Fibroblast of lung (primary cell): ENCODE data around the gene CECR2. TPM values are rescaled to one million over a fixed set of nuclear protein-coding genes. Genes with fewer than 3 reads are reported as not detected.

Source experiments
- DNase-seq, 2 donors: peaks; one replicate each; pipeline versions ENCODE4 v3.0.0 to v3.0.0-alpha.2; 2010; ENCODE audit warnings: low read depth in 2 of 2
- H2AFZ ChIP-seq: 2 replicates; pipeline ENCODE4 v1.5.1; 2012; ENCODE audit warnings: low read length, control low read depth, inconsistent platforms
- H3K27ac ChIP-seq: 2 replicates; pipeline ENCODE4 v1.5.1; 2011; ENCODE audit warnings: low read length, control low read depth; ENCODE audit not compliant: insufficient read depth
- H3K27me3 ChIP-seq: 2 replicates; pipeline ENCODE4 v1.5.1; 2011; ENCODE audit warnings: mild to moderate bottlenecking, low read length; ENCODE audit not compliant: control insufficient read depth, insufficient read depth
- H3K36me3 ChIP-seq: 2 replicates; pipeline ENCODE4 v1.5.1; 2011; ENCODE audit warnings: low read length; ENCODE audit not compliant: control insufficient read depth, insufficient read depth
- H3K4me1 ChIP-seq: 2 replicates; pipeline ENCODE4 v1.5.1; 2011; ENCODE audit warnings: low read length; ENCODE audit not compliant: control insufficient read depth, insufficient read depth; ENCODE audit errors: extremely low read depth
- H3K4me2 ChIP-seq: 2 replicates; pipeline ENCODE4 v1.5.1; 2011; ENCODE audit warnings: low read length, control low read depth; ENCODE audit not compliant: insufficient read depth; ENCODE audit errors: extremely low read depth
- H3K4me3 ChIP-seq, 4 experiments: fragments of 200-600 bp in 1 of 4; sonication (generic) in 1 of 4; replicated peaks in 1 of 4; 2 replicates each; pipeline ENCODE4 v1.5.1; 2011 to 2016; ENCODE audit warnings: low read length in 4 of 4, low read depth in 3 of 4, mild to moderate bottlenecking in 3 of 4, control low read depth in 2 of 4, inconsistent platforms in 1 of 4, mixed read lengths in 1 of 4; ENCODE audit not compliant: insufficient read depth in 1 of 4; ENCODE audit errors: control extremely low read depth in 1 of 4
- H3K79me2 ChIP-seq: 2 replicates; pipeline ENCODE4 v1.5.1; 2012; ENCODE audit warnings: mild to moderate bottlenecking, low read length, inconsistent platforms; ENCODE audit not compliant: control insufficient read depth, insufficient read depth
- H3K9ac ChIP-seq: 2 replicates; pipeline ENCODE4 v1.5.1; 2011; ENCODE audit warnings: mild to moderate bottlenecking, low read length, control low read depth; ENCODE audit not compliant: insufficient read depth
- H3K9me3 ChIP-seq: 2 replicates; pipeline ENCODE4 v1.5.1; 2012; ENCODE audit warnings: low read depth, low read length; ENCODE audit not compliant: control insufficient read depth, insufficient read depth
- H4K20me1 ChIP-seq: 2 replicates; pipeline ENCODE4 v1.5.1; 2011; ENCODE audit warnings: low read length; ENCODE audit not compliant: control insufficient read depth, insufficient read depth; ENCODE audit errors: extremely low read depth
- EZH2 ChIP-seq: IDR thresholded peaks from 2 replicates; pipeline ENCODE4 v1.5.1; 2012; ENCODE audit warnings: low read length, control low read depth, mild to moderate bottlenecking; ENCODE audit errors: missing control alignments
- polyA plus RNA-seq, 2 donors: library from polyadenylated mRNA; depleted of rRNA in 1 of 2; stranded (reverse) in 1 of 2; unstranded in 1 of 2; fragments of >200 nt; gene quantifications; 2 replicates each; pipeline ENCODE4 v1.2.1, GENCODE V29; 2011 to 2012; ENCODE audit warnings: missing spikeins in 1 of 2
- total RNA-seq: library from RNA; depleted of rRNA; stranded (reverse); fragments of >200 nt; gene quantifications from 2 replicates; pipeline ENCODE4 v1.2.1, GENCODE V29; 2014
- TF ChIP-seq, protein P1 (sequence below), 2 donors: IDR thresholded peaks in 1 of 2; conservative IDR thresholded peaks in 1 of 2; 1 replicate in 1 of 2; 2 replicates in 1 of 2; pipeline ENCODE4 v1.5.1; 2011 to 2012; ENCODE audit warnings: low read length in 2 of 2, control low read depth in 1 of 2, inconsistent platforms in 1 of 2, low read depth in 1 of 2, mild to moderate bottlenecking in 1 of 2

CECR2 gene
- total and polyA plus RNA-seq, 2 donors (not counting 1 experiment from before 2014, with no cell fraction given) = under 0.01 to 0.09 TPM

DNA sequence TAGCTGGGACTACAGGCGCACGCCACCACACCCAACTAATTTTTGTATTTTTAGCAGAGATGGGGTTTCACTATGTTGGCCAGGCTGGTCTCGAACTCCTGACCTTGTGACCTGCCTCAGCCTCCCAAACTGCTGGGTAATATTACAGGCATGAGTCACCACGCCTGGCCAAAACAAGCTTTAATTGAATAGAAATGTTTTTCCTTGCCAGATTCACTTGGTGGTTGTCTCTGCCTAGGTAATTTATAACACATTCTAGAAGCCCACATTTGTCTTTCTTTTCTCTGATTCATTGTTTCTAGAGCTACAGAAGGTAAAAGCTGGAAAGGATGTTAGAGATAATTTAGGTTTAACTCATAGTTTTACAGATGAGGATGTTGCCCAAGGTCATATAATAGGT is 41.3 kb downstream of the CECR2 start:
- no peak overlapping the region for H3K27ac ChIP-seq
- H3K4me3 ChIP-seq = no peak overlapping the region
- H3K4me2 ChIP-seq = no peak overlapping the region
- no peaks in the 10 kb centered on the region for H3K79me2 ChIP-seq
- H3K9me3 ChIP-seq = no peaks in the 10 kb centered on the region
- H4K20me1 ChIP-seq = no peaks in the 10 kb centered on the region
- no peak overlapping the region for H3K9ac ChIP-seq
- no peaks in the 10 kb centered on the region for H3K27me3 ChIP-seq
- H3K4me1 ChIP-seq = no peaks in the 10 kb centered on the region
- TF ChIP-seq EZH2 = no peak
- TF ChIP-seq, protein P1, sequence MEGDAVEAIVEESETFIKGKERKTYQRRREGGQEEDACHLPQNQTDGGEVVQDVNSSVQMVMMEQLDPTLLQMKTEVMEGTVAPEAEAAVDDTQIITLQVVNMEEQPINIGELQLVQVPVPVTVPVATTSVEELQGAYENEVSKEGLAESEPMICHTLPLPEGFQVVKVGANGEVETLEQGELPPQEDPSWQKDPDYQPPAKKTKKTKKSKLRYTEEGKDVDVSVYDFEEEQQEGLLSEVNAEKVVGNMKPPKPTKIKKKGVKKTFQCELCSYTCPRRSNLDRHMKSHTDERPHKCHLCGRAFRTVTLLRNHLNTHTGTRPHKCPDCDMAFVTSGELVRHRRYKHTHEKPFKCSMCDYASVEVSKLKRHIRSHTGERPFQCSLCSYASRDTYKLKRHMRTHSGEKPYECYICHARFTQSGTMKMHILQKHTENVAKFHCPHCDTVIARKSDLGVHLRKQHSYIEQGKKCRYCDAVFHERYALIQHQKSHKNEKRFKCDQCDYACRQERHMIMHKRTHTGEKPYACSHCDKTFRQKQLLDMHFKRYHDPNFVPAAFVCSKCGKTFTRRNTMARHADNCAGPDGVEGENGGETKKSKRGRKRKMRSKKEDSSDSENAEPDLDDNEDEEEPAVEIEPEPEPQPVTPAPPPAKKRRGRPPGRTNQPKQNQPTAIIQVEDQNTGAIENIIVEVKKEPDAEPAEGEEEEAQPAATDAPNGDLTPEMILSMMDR (conservative IDR thresholded peaks at IDR 0.05 in 1 of 2, IDR thresholded peaks at IDR 0.05 in 1 of 2; ENCODE audit: low read depth in 1 of 2, low read length in 2 of 2) = no peak
- H3K36me3 ChIP-seq = no peaks in the 10 kb centered on the region
- DNase-seq = peak in 1 of 2 donors; percentile 51
- no peak overlapping the region for H2AFZ ChIP-seq

DNA sequence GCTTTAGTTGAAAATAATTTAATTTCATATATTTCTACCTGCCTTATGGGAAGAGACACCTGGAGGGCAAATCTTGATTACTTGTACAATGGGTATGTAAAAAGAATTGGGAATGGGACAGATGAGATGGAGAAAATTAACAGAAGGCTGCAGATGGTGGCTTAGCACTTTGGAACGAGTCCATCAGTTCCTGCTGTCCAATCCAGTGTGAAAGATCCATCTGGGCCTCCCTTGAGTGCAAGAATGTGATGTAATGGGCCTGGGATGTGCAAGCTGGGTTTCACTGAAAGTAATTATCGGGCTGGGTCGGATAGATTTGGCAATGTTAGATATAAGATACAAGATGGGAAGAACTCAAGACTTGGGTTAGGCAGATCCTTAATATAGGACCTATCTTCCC is 42.0 kb downstream of the CECR2 start:
- no peaks in the 10 kb centered on the region for H3K27me3 ChIP-seq
- H3K27ac ChIP-seq = no peak overlapping the region
- H3K4me3 ChIP-seq = no peak overlapping the region
- no peak overlapping the region for H2AFZ ChIP-seq
- H4K20me1 ChIP-seq = no peaks in the 10 kb centered on the region
- no peaks in the 10 kb centered on the region for H3K9me3 ChIP-seq
- no peak overlapping the region for H3K4me2 ChIP-seq
- TF ChIP-seq, protein P1 (conservative IDR thresholded peaks at IDR 0.05 in 1 of 2, IDR thresholded peaks at IDR 0.05 in 1 of 2; ENCODE audit: low read depth in 1 of 2, low read length in 2 of 2) = no peak
- no peak for TF ChIP-seq EZH2
- no peaks in the 10 kb centered on the region for H3K4me1 ChIP-seq
- no peak overlapping the region for H3K9ac ChIP-seq
- no peaks in the 10 kb centered on the region for H3K79me2 ChIP-seq
- peak; percentile 33 to 74 for DNase-seq
- no peaks in the 10 kb centered on the region for H3K36me3 ChIP-seq

DNA sequence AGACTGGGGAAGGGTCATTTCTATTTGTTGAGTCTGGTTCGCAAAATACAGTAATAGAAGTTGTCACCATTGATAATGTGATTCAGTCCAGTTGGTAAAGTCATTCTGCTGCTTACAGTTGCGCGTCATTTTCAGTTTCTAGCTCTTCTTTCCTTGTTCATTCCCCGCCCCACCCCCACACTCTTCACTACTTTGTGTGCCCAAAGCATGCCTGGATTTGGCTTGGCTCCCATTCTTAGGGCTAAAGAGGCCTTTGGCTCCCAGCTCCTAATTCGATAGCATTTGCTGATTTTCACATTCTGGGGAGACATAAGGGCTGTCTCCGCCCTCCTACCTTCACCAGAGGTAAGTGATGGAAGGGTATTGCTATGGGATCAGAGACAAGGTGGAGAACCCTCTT is 43.0 kb downstream of the CECR2 start:
- no peak for DNase-seq
- Histone ChIP-seq H3K9me3 (no peaks in the 10 kb centered on the region), H3K27ac (no peak overlapping the region), H3K36me3 (no peaks in the 10 kb centered on the region), H3K4me2 (no peak overlapping the region), H3K9ac (no peak overlapping the region), H4K20me1 (no peaks in the 10 kb centered on the region), H3K27me3 (no peaks in the 10 kb centered on the region), H3K4me1 (no peaks in the 10 kb centered on the region), H3K79me2 (no peaks in the 10 kb centered on the region), H3K4me3 (no peak overlapping the region), H2AFZ (no peak overlapping the region)
- TF ChIP-seq EZH2 = no peak
- TF ChIP-seq, protein P1 (conservative IDR thresholded peaks at IDR 0.05 in 1 of 2, IDR thresholded peaks at IDR 0.05 in 1 of 2; ENCODE audit: low read depth in 1 of 2, low read length in 2 of 2) = no peak
